B cell (primary cell): ENCODE measurements around the gene ZNF146. TPM values are rescaled to one million over a fixed set of nuclear protein-coding genes. Genes with fewer than 3 reads are reported as not detected.
A peak's percentile ranks its signal among the peaks of the same experiment; 100 is the strongest.

ENCODE experiments used
- ATAC-seq: fragments of 200-7000 bp; cut with Tn5 transposase; one replicate; pipeline ENCODE4 v1.10.0; 2021; ENCODE audit warnings: low read depth, mild to moderate bottlenecking, moderate number of reproducible peaks, moderate library complexity
- CTCF ChIA-PET: fragments of 350-600 bp; sonication (Branson Sonifier 250); formaldehyde crosslinking; loops from one replicate; lab custom pipeline; 2021; ENCODE audit warnings: antibody characterized with exemption, inconsistent platforms; lab: Charles Lee
- POLR2A ChIA-PET: fragments of 350-600 bp; sonication (Branson Sonifier 250); formaldehyde crosslinking; loops from one replicate; lab custom pipeline; 2021; ENCODE audit warnings: antibody characterized with exemption; lab: Charles Lee
- DNase-seq: peaks from one replicate; pipeline ENCODE4 v3.0.0; 2013
- H2AFZ ChIP-seq: 2 replicates; pipeline ENCODE4 v1.6.1; 2012; ENCODE audit warnings: mild to moderate bottlenecking, low read depth, low read length; ENCODE audit not compliant: insufficient read depth, poor library complexity, severe bottlenecking
- H3K27ac ChIP-seq, 2 donors: 1 replicate in 1 of 2; 2 replicates in 1 of 2; pipeline ENCODE4 v1.5.1; 2012 to 2013; ENCODE audit warnings: low read length in 2 of 2, mild to moderate bottlenecking in 2 of 2, moderate library complexity in 1 of 2
- H3K27me3 ChIP-seq, 4 experiments: fragments of 200-600 bp in 1 of 4; sonication (generic) in 1 of 4; replicated peaks in 1 of 4; 1 replicate in 2 of 4; 2 replicates in 2 of 4; pipeline versions ENCODE4 v1.6.1 to v1.7.0; 2013 to 2016; ENCODE audit warnings: low read length in 3 of 4, mild to moderate bottlenecking in 2 of 4, mixed read lengths in 1 of 4, moderate library complexity in 1 of 4; ENCODE audit not compliant: insufficient read depth in 4 of 4, control insufficient read depth in 3 of 4; ENCODE audit errors: control extremely low read depth in 1 of 4
- H3K36me3 ChIP-seq, 2 experiments: replicated peaks in 1 of 2; 1 replicate in 1 of 2; 2 replicates in 1 of 2; pipeline versions ENCODE4 v1.6.1 to v1.7.1; 2013; ENCODE audit warnings: low read length in 1 of 2; ENCODE audit not compliant: insufficient read depth in 2 of 2, control insufficient read depth in 1 of 2; ENCODE audit errors: control extremely low read depth in 1 of 2, extremely low read depth in 1 of 2
- H3K4me1 ChIP-seq, 2 donors: fragments of 200-600 bp in 1 of 2; sonication (generic) in 1 of 2; 1 replicate in 1 of 2; 2 replicates in 1 of 2; pipeline versions ENCODE4 v1.5.1 to v1.6.1; 2013 to 2017; ENCODE audit warnings: low read length in 2 of 2; ENCODE audit not compliant: control insufficient read depth in 2 of 2, insufficient read depth in 2 of 2
- H3K4me2 ChIP-seq: replicated peaks from 2 replicates; pipeline ENCODE3; 2012; ENCODE audit warnings: mild to moderate bottlenecking, low read depth, low read length; ENCODE audit not compliant: poor library complexity, severe bottlenecking
- H3K4me3 ChIP-seq, 5 experiments: fragments of 200-600 bp in 1 of 5; sonication (generic) in 1 of 5; 1 replicate in 3 of 5; 2 replicates in 2 of 5; pipeline versions ENCODE4 v1.5.1 to v1.7.0; 2011 to 2016; ENCODE audit warnings: low read length in 4 of 5, mild to moderate bottlenecking in 4 of 5, low read depth in 2 of 5, control low read depth in 1 of 5, moderate library complexity in 1 of 5; ENCODE audit not compliant: insufficient read depth in 1 of 5; ENCODE audit errors: control extremely low read depth in 1 of 5, extremely low read depth in 1 of 5
- H3K79me2 ChIP-seq: fragments of 200-600 bp; sonication (generic); one replicate; pipeline ENCODE4 v1.6.0; 2016; ENCODE audit warnings: low read length; ENCODE audit not compliant: control insufficient read depth, insufficient read depth
- H3K9ac ChIP-seq: fragments of 200-600 bp; sonication (generic); 2 replicates; pipeline ENCODE4 v1.6.1; 2017; ENCODE audit warnings: mild to moderate bottlenecking, low read length, moderate library complexity
- H3K9me3 ChIP-seq, 3 donors: one replicate each; pipeline versions ENCODE4 v1.6.1 to v1.7.1; 2013; ENCODE audit warnings: low read length in 2 of 3; ENCODE audit not compliant: control insufficient read depth in 2 of 3, insufficient read depth in 1 of 3; ENCODE audit errors: control extremely low read depth in 1 of 3
- H4K20me1 ChIP-seq: 2 replicates; pipeline ENCODE4 v1.6.0; 2012; ENCODE audit warnings: mild to moderate bottlenecking, low read length; ENCODE audit not compliant: insufficient read depth, control insufficient read depth, poor library complexity, severe bottlenecking
- H3K27ac Mint-ChIP-seq: one replicate; pipeline ENCODE4 v1.8.0; 2021; ENCODE audit warnings: mixed read lengths
- H3K27me3 Mint-ChIP-seq: one replicate; pipeline ENCODE4 v1.8.0; 2021; ENCODE audit warnings: mixed read lengths
- H3K4me1 Mint-ChIP-seq: one replicate; pipeline ENCODE4 v1.8.0; 2021; ENCODE audit warnings: mixed read lengths
- H3K4me3 Mint-ChIP-seq: one replicate; pipeline ENCODE4 v1.8.0; 2021; ENCODE audit warnings: mixed read lengths
- H3K9me3 Mint-ChIP-seq: one replicate; pipeline ENCODE4 v1.8.0; 2022; ENCODE audit warnings: mixed read lengths; ENCODE audit not compliant: insufficient read depth
- EZH2 ChIP-seq: IDR thresholded peaks from 2 replicates; pipeline ENCODE4 v1.6.1; 2012; ENCODE audit warnings: borderline replicate concordance, low read depth, mild to moderate bottlenecking, moderate library complexity, low read length; ENCODE audit not compliant: insufficient read depth, poor library complexity, severe bottlenecking
- WGBS: methylation state at CpG from one replicate; pipeline ENCODE4 v1.1.5; 2013; ENCODE audit warnings: missing lambda C conversion rate; ENCODE audit not compliant: insufficient coverage; 5-methylcytosine and 5-hydroxymethylcytosine counted together
- intact Hi-C: fragments of 100-400 bp; cut with micrococcal nuclease; formaldehyde crosslinking; loops from one replicate; pipeline ENCODE4 v1.10.0; 2022
- polyA plus RNA-seq: library from polyadenylated mRNA; depleted of rRNA; stranded (reverse); fragments of >200 nt; gene quantifications from 2 replicates; pipeline ENCODE4 v1.2.3, GENCODE V29; 2012
- total RNA-seq, 2 donors: library from RNA; stranded (reverse); fragments of 120-200 nt in 1 of 2; gene quantifications; 1 replicate in 1 of 2; 2 replicates in 1 of 2; pipeline versions ENCODE4 v1.2.3 to v1.2.4, GENCODE V29; 2013 to 2022
- TF ChIP-seq, protein P1 (sequence below): fragments of 200-600 bp; IDR thresholded peaks from one replicate; pipeline ENCODE4 v1.8.0; 2022; ENCODE audit warnings: antibody characterized with exemption, mild to moderate bottlenecking

The ZNF146 gene
- total and polyA plus RNA-seq, 2 donors (not counting 1 experiment from before 2014, with no cell fraction given) = 21.9 to 62.2 TPM

DNA sequence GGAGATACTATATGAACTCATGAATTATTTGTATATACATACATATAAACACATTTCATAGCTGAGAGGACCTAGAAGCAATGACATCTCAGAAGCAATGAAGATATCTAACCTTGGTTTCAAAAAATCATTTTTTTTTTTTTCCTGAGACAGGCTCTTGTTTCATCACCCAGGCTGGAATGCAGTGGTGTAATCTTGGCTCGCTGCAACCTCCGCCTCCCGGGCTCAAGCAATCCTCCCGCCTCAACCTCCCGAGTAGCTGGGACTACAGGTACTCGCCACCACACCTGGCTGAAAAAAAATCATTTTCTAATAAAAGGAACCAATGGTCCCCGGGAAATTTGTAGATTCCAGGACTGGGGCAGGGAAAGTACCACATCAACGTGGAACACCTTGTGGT is 4.4 kb upstream of the ZNF146 start:
- DNase-seq = no peak
- H3K4me3 ChIP-seq = no peak overlapping the region
- H3K9ac ChIP-seq = no peak overlapping the region
- no peaks in the 10 kb centered on the region for H3K27me3 ChIP-seq
- Mint-ChIP-seq H3K9me3 (no peaks in the 10 kb centered on the region), H3K4me1 (peaks cover 11% of the 10 kb centered on the region), H3K27me3 (no peaks in the 10 kb centered on the region), H3K27ac (no peak overlapping the region), H3K4me3 (no peak overlapping the region)
- ChIA-PET CTCF (no interaction called here), POLR2A (interaction anchor here (0.7 kb wide), 1 partner anchor 17 kb away, joined by 10 read pairs; no protein-coding TSS in a partner anchor)
- H3K4me1 ChIP-seq = peaks cover 7 to 14% of the 10 kb centered on the region in 2 donors
- no peak overlapping the region for H3K27ac ChIP-seq
- peaks cover 35% of the 10 kb centered on the region for H3K79me2 ChIP-seq
- intact Hi-C loops = loop anchor here (10.0 kb wide), 1 partner anchor 466 kb away; the partner anchor contains the start of genes IGFLR1, LIN37, PSENEN and U2AF1L4
- H3K4me2 ChIP-seq = no peak overlapping the region
- no peak for TF ChIP-seq EZH2
- TF ChIP-seq, protein P1, sequence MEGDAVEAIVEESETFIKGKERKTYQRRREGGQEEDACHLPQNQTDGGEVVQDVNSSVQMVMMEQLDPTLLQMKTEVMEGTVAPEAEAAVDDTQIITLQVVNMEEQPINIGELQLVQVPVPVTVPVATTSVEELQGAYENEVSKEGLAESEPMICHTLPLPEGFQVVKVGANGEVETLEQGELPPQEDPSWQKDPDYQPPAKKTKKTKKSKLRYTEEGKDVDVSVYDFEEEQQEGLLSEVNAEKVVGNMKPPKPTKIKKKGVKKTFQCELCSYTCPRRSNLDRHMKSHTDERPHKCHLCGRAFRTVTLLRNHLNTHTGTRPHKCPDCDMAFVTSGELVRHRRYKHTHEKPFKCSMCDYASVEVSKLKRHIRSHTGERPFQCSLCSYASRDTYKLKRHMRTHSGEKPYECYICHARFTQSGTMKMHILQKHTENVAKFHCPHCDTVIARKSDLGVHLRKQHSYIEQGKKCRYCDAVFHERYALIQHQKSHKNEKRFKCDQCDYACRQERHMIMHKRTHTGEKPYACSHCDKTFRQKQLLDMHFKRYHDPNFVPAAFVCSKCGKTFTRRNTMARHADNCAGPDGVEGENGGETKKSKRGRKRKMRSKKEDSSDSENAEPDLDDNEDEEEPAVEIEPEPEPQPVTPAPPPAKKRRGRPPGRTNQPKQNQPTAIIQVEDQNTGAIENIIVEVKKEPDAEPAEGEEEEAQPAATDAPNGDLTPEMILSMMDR = no peak
- ATAC-seq = no peak
- no peak overlapping the region for H2AFZ ChIP-seq
- H4K20me1 ChIP-seq = no peaks in the 10 kb centered on the region
- WGBS = 100% methylated on average over 5 of the region's 8 CpGs
- no peaks in the 10 kb centered on the region for H3K9me3 ChIP-seq
- no peaks in the 10 kb centered on the region for H3K36me3 ChIP-seq

DNA sequence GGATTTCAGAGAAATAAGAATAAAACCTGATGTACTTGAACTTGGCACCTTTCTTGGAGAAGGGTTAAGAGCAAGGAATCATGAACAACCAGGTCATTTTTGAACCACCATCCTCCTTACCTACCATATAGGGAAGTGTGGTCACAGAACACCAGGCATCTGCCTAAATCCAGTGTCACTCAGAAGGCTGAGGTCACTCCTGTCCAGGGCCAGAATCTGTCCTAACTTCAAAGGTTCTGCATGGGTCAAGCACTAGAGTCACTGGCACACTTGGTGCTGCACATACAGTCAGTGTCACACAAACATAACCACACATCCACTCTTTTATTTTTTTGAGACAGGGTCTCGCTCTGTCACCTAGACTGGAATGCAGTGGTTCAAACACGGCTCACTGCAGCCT is 2.0 kb upstream of the ZNF146 start:
- Histone ChIP-seq H3K4me1 (peaks cover 13 to 26% of the 10 kb centered on the region in 2 donors), H3K9me3 (no peaks in the 10 kb centered on the region), H3K79me2 (peaks cover 48% of the 10 kb centered on the region), H3K4me2 (no peak overlapping the region), H3K9ac (no peak overlapping the region), H3K4me3 (no peak overlapping the region), H2AFZ (no peak overlapping the region), H3K27me3 (no peaks in the 10 kb centered on the region), H3K27ac (no peak overlapping the region), H3K36me3 (no peaks in the 10 kb centered on the region), H4K20me1 (no peaks in the 10 kb centered on the region)
- WGBS = 91% methylated on average over 2 of the region's 2 CpGs
- H3K27me3 Mint-ChIP-seq = no peaks in the 10 kb centered on the region
- ChIA-PET POLR2A (no interaction called here), CTCF (no interaction called here)
- peak overlapping the region; percentile 61 for H3K27ac Mint-ChIP-seq
- DNase-seq (no peak), ATAC-seq (no peak)
- H3K9me3 Mint-ChIP-seq = no peaks in the 10 kb centered on the region
- H3K4me3 Mint-ChIP-seq = peak overlapping the region; percentile 65
- peaks cover 12% of the 10 kb centered on the region for H3K4me1 Mint-ChIP-seq
- intact Hi-C loops = loop anchor here (10.0 kb wide), 1 partner anchor 468 kb away; the partner anchor contains the start of genes IGFLR1, LIN37, PSENEN and U2AF1L4
- no peak for TF ChIP-seq EZH2
- TF ChIP-seq, protein P1 = no peak
